IMR-90 (cell line): ENCODE data around the gene OTOG. TPM values are rescaled to one million over a fixed set of nuclear protein-coding genes. Genes with fewer than 3 reads are reported as not detected.

Source experiments
- ATAC-seq: fragments of 200-7000 bp; cut with Tn5 transposase; 2 replicates; pipeline ENCODE4 v1.9.1; 2020; ENCODE audit warnings: low read depth, mild to moderate bottlenecking, moderate library complexity
- BruUV-seq: library from RNA; stranded (reverse); fragments of 400-500 nt; replicated peaks from 2 replicates; lab custom pipeline; 2021; lab: Mats Ljungman, UMichigan
- CTCF ChIA-PET: fragments of 300-600 bp; formaldehyde crosslinking; extraction: SDS; loops from one replicate; lab custom pipeline; 2021; ENCODE audit warnings: antibody characterized with exemption; lab: Yijun Ruan, JAX
- POLR2A ChIA-PET: fragments of 300-600 bp; sonication (Branson Sonifier 250); formaldehyde crosslinking; loops from one replicate; lab custom pipeline; 2022; ENCODE audit warnings: antibody characterized with exemption; ENCODE audit not compliant: unreplicated experiment; lab: Charles Lee
- DNase-seq: peaks from one replicate; pipeline ENCODE4 v3.0.0; 2013
- H2AFZ ChIP-seq: replicated peaks from 2 replicates; pipeline ENCODE3; 2013; ENCODE audit warnings: low read length, mild to moderate bottlenecking; ENCODE audit not compliant: poor library complexity
- H2AK5ac ChIP-seq: 2 replicates; pipeline ENCODE4 v1.6.1; 2013; ENCODE audit warnings: low read depth, low read length, inconsistent platforms
- H2AK9ac ChIP-seq: replicated peaks from 2 replicates; pipeline ENCODE3; 2013; ENCODE audit warnings: mild to moderate bottlenecking, low read depth, low read length, moderate library complexity; ENCODE audit not compliant: poor library complexity
- H2BK120ac ChIP-seq: 2 replicates; pipeline ENCODE4 v1.6.1; 2013; ENCODE audit warnings: low read depth, low read length, inconsistent platforms
- H2BK15ac ChIP-seq: 3 replicates; pipeline ENCODE4 v1.6.1; 2013; ENCODE audit warnings: low read depth, low read length, inconsistent platforms
- H2BK20ac ChIP-seq: 2 replicates; pipeline ENCODE4 v1.6.1; 2013; ENCODE audit warnings: low read depth, mild to moderate bottlenecking, inconsistent platforms, low read length, moderate library complexity
- H2BK5ac ChIP-seq: 2 replicates; pipeline ENCODE4 v1.6.1; 2013; ENCODE audit warnings: mild to moderate bottlenecking, low read depth, low read length, inconsistent platforms; ENCODE audit not compliant: poor library complexity, severe bottlenecking
- H3K14ac ChIP-seq: replicated peaks from 2 replicates; pipeline ENCODE4 v1.6.1; 2013; ENCODE audit warnings: low read depth, low read length, inconsistent platforms
- H3K18ac ChIP-seq: 2 replicates; pipeline ENCODE4 v1.6.1; 2013; ENCODE audit warnings: low read depth, low read length, control low read depth
- H3K23ac ChIP-seq: 2 replicates; pipeline ENCODE4 v1.6.1; 2013; ENCODE audit warnings: low read depth, low read length, inconsistent platforms
- H3K27ac ChIP-seq: 2 replicates; pipeline ENCODE4 v1.5.1; 2013; ENCODE audit warnings: mild to moderate bottlenecking, control low read depth, low read length; ENCODE audit not compliant: insufficient read depth
- H3K27me3 ChIP-seq: 2 replicates; pipeline ENCODE4 v1.6.1; 2013; ENCODE audit warnings: low read length; ENCODE audit not compliant: control insufficient read depth, insufficient read depth
- H3K36me3 ChIP-seq: 2 replicates; pipeline ENCODE4 v1.6.1; 2013; ENCODE audit warnings: low read length, mixed read lengths; ENCODE audit not compliant: control insufficient read depth, insufficient read depth
- H3K4ac ChIP-seq: 2 replicates; pipeline ENCODE4 v1.6.1; 2013; ENCODE audit warnings: low read depth, low read length, inconsistent platforms
- H3K4me1 ChIP-seq: 2 replicates; pipeline ENCODE4 v1.6.1; 2013; ENCODE audit warnings: low read length, mixed read lengths; ENCODE audit not compliant: control insufficient read depth, insufficient read depth
- H3K4me2 ChIP-seq: 2 replicates; pipeline ENCODE4 v1.6.1; 2013; ENCODE audit warnings: low read depth, mild to moderate bottlenecking, control low read depth, low read length, moderate library complexity
- H3K4me3 ChIP-seq: 2 replicates; pipeline ENCODE4 v1.5.1; 2013; ENCODE audit warnings: low read depth, mild to moderate bottlenecking, control low read depth, low read length, moderate library complexity; ENCODE audit not compliant: insufficient read depth
- H3K56ac ChIP-seq: 2 replicates; pipeline ENCODE4 v1.6.1; 2013; ENCODE audit warnings: low read length, inconsistent platforms; ENCODE audit not compliant: insufficient read depth; ENCODE audit errors: extremely low read depth
- H3K79me1 ChIP-seq, 2 experiments: 2 replicates each; pipeline ENCODE4 v1.6.1; 2013; ENCODE audit warnings: low read length in 2 of 2, inconsistent platforms in 1 of 2, low read depth in 1 of 2
- H3K9ac ChIP-seq: 2 replicates; pipeline ENCODE4 v1.6.1; 2013; ENCODE audit warnings: low read depth, low read length, control low read depth
- H3K9me1 ChIP-seq: 2 replicates; pipeline ENCODE4 v1.6.1; 2013; ENCODE audit warnings: low read length, inconsistent platforms; ENCODE audit not compliant: insufficient read depth
- H3K9me3 ChIP-seq: 2 replicates; pipeline ENCODE4 v1.6.1; 2013; ENCODE audit warnings: low read length; ENCODE audit not compliant: control insufficient read depth, insufficient read depth
- H4K20me1 ChIP-seq: 2 replicates; pipeline ENCODE4 v1.6.1; 2013; ENCODE audit warnings: low read length, inconsistent platforms; ENCODE audit not compliant: insufficient read depth
- H4K5ac ChIP-seq: 2 replicates; pipeline ENCODE4 v1.6.1; 2013; ENCODE audit warnings: mild to moderate bottlenecking, low read depth, low read length, control low read depth
- H4K8ac ChIP-seq, 2 experiments: 2 replicates each; pipeline ENCODE4 v1.6.1; 2013; ENCODE audit warnings: low read depth in 2 of 2, low read length in 2 of 2, control low read depth in 1 of 2, inconsistent platforms in 1 of 2
- H4K91ac ChIP-seq: 2 replicates; pipeline ENCODE4 v1.6.1; 2013; ENCODE audit warnings: low read depth, low read length, inconsistent platforms; ENCODE audit not compliant: insufficient read depth
- CEBPB ChIP-seq: IDR thresholded peaks from 2 replicates; pipeline ENCODE4 v1.6.1; 2012; ENCODE audit warnings: low read depth, low read length, improper control_type of control experiment
- RCOR1 ChIP-seq: IDR thresholded peaks from 2 replicates; pipeline ENCODE4 v1.6.1; 2012; ENCODE audit warnings: mild to moderate bottlenecking, low read length, improper control_type of control experiment; ENCODE audit not compliant: insufficient replicate concordance
- RFX5 ChIP-seq: IDR thresholded peaks from 2 replicates; pipeline ENCODE4 v1.8.0; 2012; ENCODE audit warnings: low read depth, mild to moderate bottlenecking, low read length, moderate library complexity
- WGBS, 2 experiments: methylation state at CpG; one replicate each; pipeline versions ENCODE4 v1.1.5 to v1.1.7; 2013; ENCODE audit warnings: missing lambda C conversion rate in 2 of 2; ENCODE audit not compliant: insufficient read length in 1 of 2; ENCODE audit errors: extremely low coverage in 2 of 2; 5-methylcytosine and 5-hydroxymethylcytosine counted together
- dilution Hi-C: fragments of 300-500 bp; cut with HindIII; formaldehyde crosslinking; loops from one replicate; pipeline ENCODE4 v1.14.3; 2018; ENCODE audit warnings: low sequenced_read_pairs; ENCODE audit not compliant: unreplicated experiment
- in situ Hi-C: fragments of 300-500 bp; cut with MboI; formaldehyde crosslinking; loops from 3 replicates; pipeline ENCODE4 v1.14.3; 2019; ENCODE audit warnings: low sequenced_read_pairs, inconsistent platforms, mixed read lengths
- intact Hi-C: fragments of 100-400 bp; cut with micrococcal nuclease; formaldehyde crosslinking; loops from 2 replicates; pipeline ENCODE4 v1.10.0; 2022
- polyA plus RNA-seq, 3 experiments: library from polyadenylated mRNA; depleted of rRNA; stranded (reverse); fragments of >200 nt; gene quantifications; 2 replicates each; pipeline ENCODE4 v1.2.3, GENCODE V29; 2012; ENCODE audit warnings: low replicate concordance in 1 of 3
- total RNA-seq: library from RNA; depleted of rRNA; stranded (reverse); fragments of >200 nt; gene quantifications from 2 replicates; pipeline ENCODE4 v1.2.3, GENCODE V29; 2012

Gene OTOG
- total and polyA plus RNA-seq, 2 of the 4 experiments (the other 2 are of a cell fraction) = not detected

GRCh38 chr11:17574141-17575091 is 27.4 kb downstream of the OTOG start:
- H2AK9ac ChIP-seq = no peak overlapping the region
- no peak overlapping the region for H2AK5ac ChIP-seq
- DNase-seq (no peak), ATAC-seq (no peak)
- H2AFZ ChIP-seq = no peak overlapping the region
- ChIA-PET POLR2A (no interaction called here), CTCF (no interaction called here)
- H4K91ac ChIP-seq = no peak overlapping the region
- no peak overlapping the region for H3K4me3 ChIP-seq
- H3K27ac ChIP-seq = no peak overlapping the region
- H2BK20ac ChIP-seq = no peak overlapping the region
- intact Hi-C loops = no loop called here
- no peaks in the 10 kb centered on the region for H3K9me3 ChIP-seq
- no peak overlapping the region for H3K14ac ChIP-seq
- no peaks in the 10 kb centered on the region for H3K4me1 ChIP-seq
- no peak overlapping the region for H2BK120ac ChIP-seq
- no peak overlapping the region for H2BK15ac ChIP-seq
- no peak overlapping the region for H4K8ac ChIP-seq
- H4K5ac ChIP-seq = no peak overlapping the region
- H3K23ac ChIP-seq = no peak overlapping the region
- H3K4me2 ChIP-seq = no peak overlapping the region
- H2BK5ac ChIP-seq = no peak overlapping the region
- no peaks in the 10 kb centered on the region for H3K79me1 ChIP-seq
- no peak for TF ChIP-seq CEBPB
- TF ChIP-seq RFX5 = no peak
- no peak for TF ChIP-seq RCOR1
- no peak overlapping the region for H3K56ac ChIP-seq
- H3K27me3 ChIP-seq = peaks cover 1% of the 10 kb centered on the region; the same call in 1 of the 2 replicates
- H4K20me1 ChIP-seq = no peaks in the 10 kb centered on the region
- BruUV-seq = no TSS peak
- in situ Hi-C loops = no loop called here
- dilution Hi-C loops = no loop called here
- no CpG with 5 or more reads among the region's 9 CpGs for WGBS, 2 experiments
- no peaks in the 10 kb centered on the region for H3K36me3 ChIP-seq
- no peak overlapping the region for H3K4ac ChIP-seq
- no peak overlapping the region for H3K18ac ChIP-seq
- no peaks in the 10 kb centered on the region for H3K9me1 ChIP-seq
- H3K9ac ChIP-seq = no peak overlapping the region
